H9 (cell line): ENCODE measurements around the gene FOSL2. TPM values are rescaled to one million over a fixed set of nuclear protein-coding genes. Genes with fewer than 3 reads are reported as not detected.

Experiments
- DNase-seq: peaks from one replicate; pipeline ENCODE4 v3.0.0-alpha.2; 2017
- H2AFZ ChIP-seq: one replicate; pipeline ENCODE4 v1.6.1; 2013; ENCODE audit warnings: mild to moderate bottlenecking, low read length, control low read depth, moderate library complexity
- H2AK5ac ChIP-seq: 2 replicates; pipeline ENCODE4 v1.6.1; 2013; ENCODE audit warnings: low read length, control low read depth, mixed read lengths; ENCODE audit not compliant: insufficient read length
- H2BK120ac ChIP-seq: one replicate; pipeline ENCODE4 v1.6.1; 2013; ENCODE audit warnings: low read depth, mild to moderate bottlenecking, low read length, control low read depth, inconsistent platforms; ENCODE audit not compliant: poor library complexity, severe bottlenecking
- H2BK12ac ChIP-seq: 2 replicates; pipeline ENCODE4 v1.6.1; 2013; ENCODE audit warnings: low read length, control low read depth, mixed read lengths, low read depth; ENCODE audit not compliant: insufficient read length
- H2BK15ac ChIP-seq: 2 replicates; pipeline ENCODE4 v1.6.1; 2013; ENCODE audit warnings: low read depth, low read length, control low read depth
- H2BK20ac ChIP-seq: one replicate; pipeline ENCODE4 v1.6.1; 2013; ENCODE audit warnings: low read depth, mild to moderate bottlenecking, low read length, control low read depth, inconsistent platforms; ENCODE audit not compliant: poor library complexity, severe bottlenecking
- H2BK5ac ChIP-seq: 2 replicates; pipeline ENCODE4 v1.6.1; 2013; ENCODE audit warnings: low read length, control low read depth, mixed read lengths; ENCODE audit not compliant: insufficient read length
- H3K14ac ChIP-seq: 2 replicates; pipeline ENCODE4 v1.6.1; 2013; ENCODE audit warnings: low read length, control low read depth; ENCODE audit not compliant: insufficient read depth
- H3K18ac ChIP-seq: 2 replicates; pipeline ENCODE4 v1.6.1; 2013; ENCODE audit warnings: low read depth, mild to moderate bottlenecking, mixed read lengths, low read length, control low read depth; ENCODE audit not compliant: insufficient read length
- H3K23ac ChIP-seq: 2 replicates; pipeline ENCODE4 v1.6.1; 2013; ENCODE audit warnings: low read length, control low read depth, mixed read lengths, low read depth; ENCODE audit not compliant: insufficient read length
- H3K23me2 ChIP-seq: 2 replicates; pipeline ENCODE4 v1.6.1; 2013; ENCODE audit warnings: low read depth, mild to moderate bottlenecking, mixed read lengths, low read length, control low read depth; ENCODE audit not compliant: insufficient read length, poor library complexity, severe bottlenecking
- H3K27ac ChIP-seq: 2 replicates; pipeline ENCODE4 v1.5.1; 2013; ENCODE audit warnings: low read length, control low read depth, mixed read lengths, low read depth; ENCODE audit not compliant: insufficient read length
- H3K27me3 ChIP-seq: 2 replicates; pipeline ENCODE4 v1.6.1; 2013; ENCODE audit warnings: low read length, control low read depth, inconsistent platforms; ENCODE audit not compliant: insufficient read depth
- H3K4ac ChIP-seq: 2 replicates; pipeline ENCODE4 v1.6.1; 2013; ENCODE audit warnings: low read depth, mild to moderate bottlenecking, control low read depth, inconsistent platforms, low read length, moderate library complexity
- H3K4me1 ChIP-seq: 2 replicates; pipeline ENCODE4 v1.6.1; 2013; ENCODE audit warnings: low read length, control low read depth, inconsistent platforms; ENCODE audit not compliant: insufficient read depth
- H3K4me2 ChIP-seq: 2 replicates; pipeline ENCODE4 v1.6.1; 2013; ENCODE audit warnings: low read length, control low read depth, mixed read lengths; ENCODE audit not compliant: insufficient read length, insufficient read depth
- H3K56ac ChIP-seq: 2 replicates; pipeline ENCODE4 v1.6.1; 2013; ENCODE audit warnings: low read depth, mild to moderate bottlenecking, mixed read lengths, low read length, control low read depth; ENCODE audit not compliant: insufficient read length
- H3K79me1 ChIP-seq: 2 replicates; pipeline ENCODE4 v1.6.1; 2013; ENCODE audit warnings: low read depth, mild to moderate bottlenecking, moderate library complexity, low read length, control low read depth, inconsistent platforms; ENCODE audit not compliant: insufficient read depth, poor library complexity, severe bottlenecking
- H3K79me2 ChIP-seq: 2 replicates; pipeline ENCODE4 v1.6.1; 2013; ENCODE audit warnings: low read length, control low read depth, inconsistent platforms; ENCODE audit not compliant: insufficient read depth
- H3K9ac ChIP-seq: 2 replicates; pipeline ENCODE4 v1.6.1; 2013; ENCODE audit warnings: low read length, control low read depth, mixed read lengths; ENCODE audit not compliant: insufficient read length; ENCODE audit errors: extremely low read depth
- H3K9me3 ChIP-seq: one replicate; pipeline ENCODE4 v1.6.1; 2013; ENCODE audit warnings: low read depth, low read length, inconsistent platforms; ENCODE audit not compliant: control insufficient read depth
- H3T11ph ChIP-seq: one replicate; pipeline ENCODE4 v1.6.1; 2013; ENCODE audit warnings: mild to moderate bottlenecking, low read length, control low read depth, inconsistent platforms
- H4K20me1 ChIP-seq: one replicate; pipeline ENCODE4 v1.6.1; 2013; ENCODE audit not compliant: control insufficient read depth, insufficient read length, insufficient read depth
- H4K5ac ChIP-seq: 2 replicates; pipeline ENCODE4 v1.6.1; 2013; ENCODE audit warnings: low read depth, mild to moderate bottlenecking, mixed read lengths, low read length, control low read depth; ENCODE audit not compliant: insufficient read length
- H4K8ac ChIP-seq: replicated peaks from 2 replicates; pipeline ENCODE4 v1.6.1; 2013; ENCODE audit warnings: low read length, control low read depth, mixed read lengths, low read depth; ENCODE audit not compliant: insufficient read length
- H4K91ac ChIP-seq: 2 replicates; pipeline ENCODE4 v1.6.1; 2013; ENCODE audit warnings: low read depth, mild to moderate bottlenecking, moderate library complexity, mixed read lengths, low read length, control low read depth; ENCODE audit not compliant: insufficient read length
- H3K27ac Mint-ChIP-seq, 3 experiments: 2 replicates in 2 of 3; 3 replicates in 1 of 3; pipeline ENCODE4 v1.8.0; 2020 to 2021; ENCODE audit warnings: mixed read lengths in 3 of 3, mild to moderate bottlenecking in 1 of 3, moderate library complexity in 1 of 3
- H3K27me3 Mint-ChIP-seq: 2 replicates; pipeline ENCODE4 v1.8.0; 2021; ENCODE audit warnings: low read depth, mild to moderate bottlenecking, moderate library complexity, mixed read lengths
- H3K36me3 Mint-ChIP-seq, 3 experiments: 2 replicates in 2 of 3; 3 replicates in 1 of 3; pipeline ENCODE4 v1.8.0; 2020 to 2021; ENCODE audit warnings: low read depth in 3 of 3, mixed read lengths in 3 of 3; ENCODE audit not compliant: insufficient read depth in 1 of 3
- H3K4me1 Mint-ChIP-seq, 2 experiments: 2 replicates each; pipeline ENCODE4 v1.8.0; 2020; ENCODE audit warnings: mixed read lengths in 2 of 2
- H3K4me3 Mint-ChIP-seq, 2 experiments: 2 replicates in 1 of 2; 3 replicates in 1 of 2; pipeline ENCODE4 v1.8.0; 2020 to 2021; ENCODE audit warnings: mild to moderate bottlenecking in 2 of 2, mixed read lengths in 2 of 2, moderate library complexity in 1 of 2
- H3K9me3 Mint-ChIP-seq, 2 experiments: 2 replicates in 1 of 2; 3 replicates in 1 of 2; pipeline ENCODE4 v1.8.0; 2020; ENCODE audit warnings: mild to moderate bottlenecking in 2 of 2, mixed read lengths in 2 of 2, moderate library complexity in 1 of 2
- CTCF ChIP-seq: fragments of 200-600 bp; sonication (generic); conservative IDR thresholded peaks from 3 replicates; pipeline ENCODE4 v1.8.0; 2021; ENCODE audit warnings: antibody characterized with exemption, mild to moderate bottlenecking
- WGBS: extraction: QIAGEN DNeasy Blood & Tissue Kit; methylation state at CpG from one replicate; pipeline ENCODE4 v1.1.7; 2013; ENCODE audit warnings: missing lambda C conversion rate, low lambda C conversion rate, mixed read lengths; ENCODE audit not compliant: insufficient read length; ENCODE audit errors: extremely low coverage; 5-methylcytosine and 5-hydroxymethylcytosine counted together
- total RNA-seq: library from RNA; stranded (reverse); gene quantifications from 2 replicates; pipeline ENCODE4 v1.2.1, GENCODE V29; 2021

FOSL2 gene
- total RNA-seq, 1 experiment from 2014 or later: 7.4 TPM

- H2BK15ac ChIP-seq: no peak overlapping the region
- H3K4me2 ChIP-seq: no peak overlapping the region
- no peaks in the 10 kb centered on the region for H4K20me1 ChIP-seq
- H3K9me3 ChIP-seq: no peaks in the 10 kb centered on the region
- no peak overlapping the region for H3K4ac ChIP-seq
- H4K91ac ChIP-seq: no peak overlapping the region
- Mint-ChIP-seq H3K9me3 (no peaks in the 10 kb centered on the region), H3K36me3 (no peaks in the 10 kb centered on the region), H3K27ac (no peak overlapping the region), H3K4me3 (no peak overlapping the region; a peak in 1 of 5 replicates), H3K4me1 (peaks cover 19 to 29% of the 10 kb centered on the region in 2 experiments), H3K27me3 (peaks cover 11% of the 10 kb centered on the region)
- TF ChIP-seq CTCF: no peak
- no peak overlapping the region for H3T11ph ChIP-seq
- H3K18ac ChIP-seq: no peak overlapping the region
- H2BK5ac ChIP-seq: no peak overlapping the region
- no peak overlapping the region for H2BK12ac ChIP-seq
- no peak overlapping the region for H3K23ac ChIP-seq
- no peaks in the 10 kb centered on the region for H3K79me1 ChIP-seq
- H2BK120ac ChIP-seq: no peak overlapping the region
- no peaks in the 10 kb centered on the region for H3K79me2 ChIP-seq
- no peak overlapping the region for H3K56ac ChIP-seq
- no peak overlapping the region for H2AK5ac ChIP-seq
- no CpG with 5 or more reads among the region's 11 CpGs for WGBS
- H3K27ac ChIP-seq: no peak overlapping the region
- no peak overlapping the region for H4K5ac ChIP-seq
- no peak for DNase-seq
- H4K8ac ChIP-seq: no peak overlapping the region
- no peak overlapping the region for H3K14ac ChIP-seq
- H3K23me2 ChIP-seq: no peaks in the 10 kb centered on the region
- no peak overlapping the region for H2BK20ac ChIP-seq
- no peaks in the 10 kb centered on the region for H3K4me1 ChIP-seq
- no peak overlapping the region for H2AFZ ChIP-seq
- no peaks in the 10 kb centered on the region for H3K27me3 ChIP-seq
- no peak overlapping the region for H3K9ac ChIP-seq
Measured at GRCh38 chr2:28363686-28364280, 28.9 kb upstream of the FOSL2 start.
